Measurements from ENCODE around the gene FAM98B. TPM values are rescaled to one million over a fixed set of nuclear protein-coding genes. Genes with fewer than 3 reads are reported as not detected.

The FAM98B gene
- total and polyA plus RNA-seq, 12 donors: 6.2 to 30.6 (median 23.2) TPM

- Histone ChIP-seq H3K4me3 (no peak overlapping the region), H3K9me3 (no peaks in the 10 kb centered on the region), H3K27me3 (no peaks in the 10 kb centered on the region), H3K4me1 (peaks cover 0 to 9% (median 0%) of the 10 kb centered on the region in 9 donors), H3K36me3 (peaks cover 0 to 88% (median 18%) of the 10 kb centered on the region in 9 donors), H3K27ac (no peak overlapping the region)
- no peak for TF ChIP-seq CTCF (IDR thresholded peaks at IDR 0.05)
- intact Hi-C loops (cut with DNase I): loop anchor here in 4 of 10 donors (10.0 kb wide), 3 partner anchors 87 to 217 kb away; partner anchors contain the start of gene RASGRP1 (in 1 of the 4)
- WGBS, 2 donors: 67 to 74% methylated on average over 4 of the region's 4 CpGs
- ATAC-seq: no peak
- no peak for DNase-seq
These were observed 23.7 kb downstream of the FAM98B start for GRCh38 chr15:38477637-38478036.

- Histone ChIP-seq H3K27me3 (no peaks in the 10 kb centered on the region), H3K27ac (no peak overlapping the region), H3K9me3 (no peaks in the 10 kb centered on the region), H3K36me3 (peaks cover 0 to 79% (median 18%) of the 10 kb centered on the region in 9 donors), H3K4me3 (no peak overlapping the region), H3K4me1 (peaks cover 0 to 9% (median 0%) of the 10 kb centered on the region in 9 donors)
- ATAC-seq (no peak), DNase-seq (no peak)
- TF ChIP-seq CTCF (IDR thresholded peaks at IDR 0.05): no peak
- intact Hi-C loops (cut with DNase I): loop anchor here in 4 of 10 donors (10.0 kb wide), 3 partner anchors 86 to 216 kb away; partner anchors contain the start of gene RASGRP1 (in 1 of the 4)
These were observed 25.3 kb downstream of the FAM98B start for GRCh38 chr15:38479266-38479665.

GRCh38 chr15:38479756-38480155, 25.8 kb downstream of the FAM98B start:
- H3K36me3 ChIP-seq: peaks cover 0 to 76% (median 18%) of the 10 kb centered on the region in 9 donors
- no peaks in the 10 kb centered on the region for H3K27me3 ChIP-seq
- no peak for DNase-seq
- H3K4me3 ChIP-seq: no peak overlapping the region
- WGBS, 2 donors: 100% methylated on average over 1 of the region's 1 CpG
- H3K27ac ChIP-seq: no peak overlapping the region
- TF ChIP-seq CTCF (IDR thresholded peaks at IDR 0.05): no peak
- ATAC-seq: no peak
- intact Hi-C loops (cut with DNase I): loop anchor here in 4 of 10 donors (10.0 kb wide), 3 partner anchors 85 to 215 kb away; partner anchors contain the start of gene RASGRP1 (in 1 of the 4)
- H3K9me3 ChIP-seq: no peaks in the 10 kb centered on the region
- H3K4me1 ChIP-seq: peaks cover 0 to 9% (median 0%) of the 10 kb centered on the region in 9 donors

- H3K36me3 ChIP-seq: peaks cover 0 to 73% (median 15%) of the 10 kb centered on the region in 9 donors
- no peak for ATAC-seq
These were observed 27.2 kb downstream of the FAM98B start for GRCh38 chr15:38481113-38481512.

More at GRCh38 chr15:38481113-38481512, 27.2 kb downstream of the FAM98B start:
- Histone ChIP-seq H3K9me3 (no peaks in the 10 kb centered on the region), H3K27me3 (no peaks in the 10 kb centered on the region), H3K4me3 (no peak overlapping the region), H3K4me1 (peaks cover 0 to 9% (median 0%) of the 10 kb centered on the region in 9 donors), H3K27ac (no peak overlapping the region)
- WGBS, 2 donors: 96 to 97% methylated on average over 5 of the region's 5 CpGs
- no peak for DNase-seq
- TF ChIP-seq CTCF (IDR thresholded peaks at IDR 0.05): no peak
- intact Hi-C loops (cut with DNase I): no loop called here
